Stimulated activated naive CD8-positive, alpha-beta T cell treated with anti-CD3 and anti-CD28 coated beads, Interleukin-15, Interleukin-2, amounts not matched to agents 100 U/mL and 50 U/mL, for 24 hours (primary cell): Measurements from ENCODE around the gene KCTD15.

Experiments
- ATAC-seq: fragments of 150-1000 bp; cut with Tn5 transposase; one replicate; pipeline ENCODE4 v1.10.0; 2021
- DNase-seq: peaks from one replicate; pipeline ENCODE4 v3.0.0; 2021

The KCTD15 gene

DNA sequence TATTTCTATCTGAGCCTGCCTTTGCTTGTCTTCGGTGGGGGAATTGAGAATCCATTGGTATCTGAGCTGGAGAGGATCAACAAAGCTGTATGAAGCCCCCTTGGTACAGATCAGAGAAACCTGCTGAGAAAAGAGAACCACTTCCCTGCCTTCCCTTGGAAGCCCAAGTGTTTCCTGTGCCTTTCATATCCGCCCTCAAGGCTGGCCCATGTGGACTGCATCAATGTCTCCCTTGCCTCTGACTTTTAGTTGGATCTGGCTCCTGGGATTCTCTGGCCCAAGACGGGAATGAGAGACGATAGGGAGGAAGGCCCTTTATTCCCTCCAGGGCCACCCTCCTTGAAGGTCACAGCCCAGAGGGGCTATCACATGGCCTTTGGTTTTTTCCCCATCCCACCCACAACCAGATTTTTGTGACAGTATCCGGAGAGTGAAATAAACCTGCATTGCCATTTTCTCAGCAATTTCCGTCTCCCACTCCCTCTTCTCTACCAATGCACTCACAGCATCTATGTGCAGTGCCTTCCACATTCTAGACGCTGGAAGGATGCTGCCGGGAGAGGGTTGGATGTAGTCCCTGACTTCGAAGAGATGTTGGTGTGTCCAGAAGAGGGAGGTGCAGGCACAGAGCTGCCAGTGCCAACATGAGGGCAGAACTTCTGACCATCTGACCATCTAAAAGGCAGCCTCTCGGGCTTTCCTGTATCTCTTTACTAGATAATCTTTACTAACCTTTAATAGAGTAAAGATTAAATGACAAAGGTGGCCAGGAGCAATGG is 63.8 kb downstream of the KCTD15 start:
- no peak for ATAC-seq
- no peak for DNase-seq

DNA sequence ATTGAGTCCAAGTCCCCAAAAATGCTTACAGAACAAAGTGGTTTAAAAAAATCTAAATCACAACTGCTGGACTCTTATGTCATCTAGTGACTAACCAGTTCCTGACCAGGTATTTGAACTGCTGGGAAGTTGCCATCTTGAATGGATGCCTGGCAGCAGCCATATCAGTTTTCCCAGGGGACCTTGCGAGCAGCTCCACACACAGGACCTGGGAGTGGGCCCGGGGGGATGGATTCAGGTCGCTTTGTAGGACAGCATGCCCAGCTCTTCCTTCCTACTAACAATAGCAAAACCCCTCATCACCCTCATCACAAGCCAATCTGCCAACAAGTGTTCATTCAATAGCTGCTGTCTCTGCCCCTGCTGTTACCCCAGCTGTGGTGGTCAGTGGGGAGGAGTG is 65.3 kb downstream of the KCTD15 start:
- DNase-seq: no peak
- ATAC-seq: no peak

DNA sequence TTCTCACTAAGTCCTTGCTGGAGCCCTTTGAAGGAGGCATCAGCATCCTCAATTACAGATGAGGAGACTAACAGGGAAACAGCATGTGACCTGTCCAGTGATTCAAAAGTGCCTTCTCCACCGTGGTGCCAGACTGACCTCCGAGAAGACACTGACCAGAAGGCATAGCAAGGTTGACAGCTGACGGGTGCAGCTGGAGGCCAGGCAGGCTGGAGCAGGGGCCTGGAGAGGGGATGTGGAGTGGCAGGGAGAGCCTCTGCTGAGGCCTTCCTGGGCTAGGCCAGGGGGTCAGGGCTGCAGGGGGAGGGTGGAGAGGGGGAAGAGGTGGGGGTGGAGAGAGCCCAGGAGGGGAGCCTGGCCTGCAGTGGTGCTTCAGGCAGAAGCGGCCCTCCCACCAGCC is 66.3 kb downstream of the KCTD15 start:
- DNase-seq (no peak), ATAC-seq (no peak)

DNA sequence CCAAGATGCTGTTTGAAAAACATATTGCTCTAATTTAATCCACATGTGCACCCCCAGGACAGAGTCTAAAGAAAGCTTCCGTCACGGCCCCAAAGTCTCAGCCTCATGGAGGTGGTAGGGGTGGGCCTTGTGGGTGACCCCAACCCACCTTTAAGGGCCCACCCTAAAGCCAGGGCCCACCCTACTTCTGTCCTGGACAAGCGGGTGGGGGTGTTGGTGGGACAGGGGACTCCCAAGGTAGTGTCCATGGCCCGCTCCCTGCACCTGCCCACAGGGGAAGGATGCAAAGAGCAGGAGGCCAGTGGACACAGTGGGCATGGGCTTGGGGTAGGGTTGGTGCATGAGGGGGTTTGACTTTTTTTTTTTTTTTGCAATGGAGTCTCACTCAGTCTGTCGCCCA is 66.8 kb downstream of the KCTD15 start:
- DNase-seq: no peak
- no peak for ATAC-seq

DNA sequence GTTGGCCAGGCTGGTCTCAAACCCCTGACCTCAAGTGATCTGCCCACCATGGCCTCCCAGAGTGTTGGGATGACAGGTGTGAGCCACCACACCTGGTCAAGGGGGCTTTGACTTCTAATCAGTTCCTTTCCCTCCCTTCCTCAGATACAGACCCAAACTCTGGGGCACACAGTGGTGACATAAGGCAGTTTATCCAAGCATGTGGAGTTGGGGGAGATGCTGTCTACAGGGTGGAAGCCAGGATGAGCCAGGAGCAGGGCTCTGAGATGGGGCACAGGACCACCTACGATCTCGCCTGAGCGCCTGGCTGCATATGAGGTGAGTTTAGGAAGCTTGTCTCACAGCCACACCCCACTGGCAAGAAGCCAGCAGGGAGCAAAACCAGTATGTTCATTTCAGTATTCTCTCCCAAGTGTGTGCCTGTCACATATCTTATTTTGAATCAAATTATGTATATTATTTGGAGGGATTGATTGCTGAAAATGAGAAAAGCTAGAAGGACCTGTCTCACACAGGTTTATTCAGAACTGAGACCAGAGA is 67.7 kb downstream of the KCTD15 start:
- ATAC-seq: no peak
- DNase-seq: no peak

DNA sequence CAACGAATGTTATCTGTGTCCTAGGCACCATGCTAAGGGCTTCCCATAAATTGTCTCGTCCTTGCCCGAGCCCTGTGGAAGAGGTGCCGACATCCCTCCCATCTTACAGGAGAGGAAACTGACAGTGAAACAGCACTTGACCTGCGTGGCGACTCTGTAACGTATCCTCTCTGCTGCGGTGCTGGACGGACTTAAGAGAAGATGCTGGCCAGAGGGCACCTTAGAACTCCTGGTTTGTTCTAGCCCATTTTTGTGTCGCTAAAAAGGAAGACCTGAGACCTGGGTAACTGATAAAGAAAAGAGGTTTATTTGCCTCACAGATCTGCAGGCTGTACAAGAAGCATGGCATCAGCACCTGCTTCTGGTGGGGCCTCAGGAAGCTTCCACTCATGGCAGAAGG is 68.6 kb downstream of the KCTD15 start:
- DNase-seq (no peak), ATAC-seq (no peak)
